GM12878 (cell line): ENCODE measurements around the gene EMX1. TPM values are rescaled to one million over a fixed set of nuclear protein-coding genes. Genes with fewer than 3 reads are reported as not detected.

Source experiments
- ATAC-seq: fragments of 200-7000 bp; cut with Tn5 transposase; 3 replicates; pipeline ENCODE4 v1.9.1; 2020; ENCODE audit warnings: mild to moderate bottlenecking, moderate library complexity
- BruUV-seq: library from RNA; stranded (reverse); fragments of 400-500 nt; replicated peaks from 2 replicates; lab custom pipeline; 2021; lab: Mats Ljungman, UMichigan
- CTCF ChIA-PET: fragments of 300-600 bp; sonication (Branson Sonifier 250); formaldehyde crosslinking; extraction: SDS; loops from one replicate; lab custom pipeline; 2021; ENCODE audit warnings: inconsistent platforms; lab: Yijun Ruan, JAX
- POLR2A ChIA-PET: fragments of 350-600 bp; formaldehyde crosslinking; extraction: SDS; loops from one replicate; lab custom pipeline; 2021; ENCODE audit warnings: inconsistent platforms; lab: Charles Lee
- RAD21 ChIA-PET: fragments of 300-600 bp; sonication (Branson Sonifier 250); formaldehyde crosslinking; loops from one replicate; lab custom pipeline; 2023; ENCODE audit warnings: antibody characterized with exemption; ENCODE audit not compliant: unreplicated experiment; lab: Charles Lee
- SMC1A ChIA-PET: fragments of 300-600 bp; sonication (Branson Sonifier 250); formaldehyde crosslinking; loops from one replicate; lab custom pipeline; 2023; ENCODE audit not compliant: unreplicated experiment, uncharacterized antibody; lab: Charles Lee
- DNase-seq: peaks from one replicate; pipeline ENCODE4 v3.0.0-alpha.2; 2011; ENCODE audit warnings: low read depth, low spot score
- FAIRE-seq: peaks from 3 replicates; lab custom pipeline; 2011; peaks lifted over from hg19 to GRCh38; lab: Jason Lieb, UNC
- H2AFZ ChIP-seq: 2 replicates; pipeline ENCODE4 v1.6.0; 2011; ENCODE audit warnings: low read depth, low read length, control low read depth; ENCODE audit not compliant: control insufficient read depth
- H3K27ac ChIP-seq: 2 replicates; pipeline ENCODE4 v1.5.1; 2011; ENCODE audit warnings: control low read depth; ENCODE audit not compliant: control insufficient read depth, insufficient read depth
- H3K27me3 ChIP-seq, 2 experiments: replicated peaks in 1 of 2; 2 replicates each; pipeline versions ENCODE4 v1.6.0 to v1.6.1; 2011; ENCODE audit warnings: low read length in 1 of 2; ENCODE audit not compliant: control insufficient read depth in 2 of 2, insufficient read depth in 2 of 2
- H3K36me3 ChIP-seq, 2 experiments: 2 replicates each; pipeline ENCODE4 v1.5.1; 2011; ENCODE audit warnings: low read length in 1 of 2; ENCODE audit not compliant: control insufficient read depth in 2 of 2, insufficient read depth in 2 of 2
- H3K4me1 ChIP-seq: 2 replicates; pipeline ENCODE4 v1.6.1; 2011; ENCODE audit warnings: mild to moderate bottlenecking, low read length, moderate library complexity, mixed read lengths; ENCODE audit not compliant: control insufficient read depth, insufficient read depth
- H3K4me2 ChIP-seq: 2 replicates; pipeline ENCODE4 v1.6.0; 2011; ENCODE audit warnings: control low read depth; ENCODE audit not compliant: control insufficient read depth, insufficient read depth
- H3K4me3 ChIP-seq: fragments of 200-600 bp; sonication (generic); 2 replicates; pipeline ENCODE4 v1.5.1; 2016
- H3K79me2 ChIP-seq: 2 replicates; pipeline ENCODE4 v1.6.0; 2011; ENCODE audit warnings: low read length; ENCODE audit not compliant: control insufficient read depth, insufficient read depth
- H3K9ac ChIP-seq: 2 replicates; pipeline ENCODE4 v1.8.0; 2011; ENCODE audit warnings: low read length, control low read depth, mixed read lengths; ENCODE audit not compliant: control insufficient read depth, insufficient read depth
- H3K9me3 ChIP-seq: replicated peaks from 3 replicates; pipeline ENCODE4 v1.5.1; 2011; ENCODE audit warnings: mild to moderate bottlenecking, low read length; ENCODE audit not compliant: control insufficient read depth, insufficient read depth
- H4K20me1 ChIP-seq: 2 replicates; pipeline ENCODE4 v1.6.0; 2011; ENCODE audit not compliant: control insufficient read depth, insufficient read depth
- BMI1 ChIP-seq: fragments of 450-650 bp; IDR thresholded peaks from 2 replicates; pipeline ENCODE4 v1.6.1; 2016; ENCODE audit warnings: mild to moderate bottlenecking, moderate library complexity, borderline replicate concordance
- EGR1 ChIP-seq, 2 experiments: IDR thresholded peaks; 1 replicate in 1 of 2; 2 replicates in 1 of 2; pipeline ENCODE4 v1.6.1; 2011 to 2012; ENCODE audit warnings: low read depth in 2 of 2, low read length in 2 of 2, borderline replicate concordance in 1 of 2, mild to moderate bottlenecking in 1 of 2, moderate library complexity in 1 of 2
- ETV6 ChIP-seq, 2 experiments: fragments of 450-650 bp in 1 of 2; IDR thresholded peaks in 1 of 2; conservative IDR thresholded peaks in 1 of 2; 2 replicates each; pipeline ENCODE4 v1.6.1; 2014; ENCODE audit warnings: antibody characterized with exemption in 1 of 2, borderline replicate concordance in 1 of 2, low read depth in 1 of 2, mild to moderate bottlenecking in 1 of 2, moderate library complexity in 1 of 2
- IRF5 ChIP-seq: fragments of 450-650 bp; IDR thresholded peaks from 2 replicates; pipeline ENCODE4 v1.6.1; 2017; ENCODE audit warnings: borderline replicate concordance
- MXI1 ChIP-seq: fragments of 150-350 bp; IDR thresholded peaks from 2 replicates; pipeline ENCODE4 v1.6.1; 2011; ENCODE audit warnings: low read depth, mild to moderate bottlenecking, inconsistent platforms, low read length, improper control_type of control experiment
- RELA ChIP-seq: fragments of 450-650 bp; IDR thresholded peaks from 2 replicates; pipeline ENCODE4 v1.8.0; 2014; ENCODE audit warnings: borderline replicate concordance; ENCODE audit not compliant: partially characterized antibody
- SMAD5 ChIP-seq: IDR thresholded peaks from 2 replicates; pipeline ENCODE4 v1.6.1; 2016; ENCODE audit warnings: antibody characterized with exemption, low read depth
- SPI1 ChIP-seq: IDR thresholded peaks from 2 replicates; pipeline ENCODE4 v1.6.1; 2011; ENCODE audit warnings: low read depth, mild to moderate bottlenecking, low read length, moderate library complexity, borderline replicate concordance; ENCODE audit not compliant: insufficient read depth
- SUPT20H ChIP-seq: IDR thresholded peaks from 2 replicates; pipeline ENCODE4 v1.6.1; 2011; ENCODE audit warnings: low read depth, mild to moderate bottlenecking, low read length, moderate library complexity, borderline replicate concordance; ENCODE audit not compliant: control insufficient read depth
- WGBS: methylation state at CpG from one replicate; pipeline ENCODE4 v1.1.6; 2016; ENCODE audit warnings: low lambda C conversion rate; ENCODE audit not compliant: insufficient replicate concordance, insufficient coverage; ENCODE audit errors: missing lambda C conversion rate; 5-methylcytosine and 5-hydroxymethylcytosine counted together
- in situ Hi-C: fragments of 300-500 bp; cut with MboI; formaldehyde crosslinking; loops from 9 replicates; pipeline ENCODE4 v1.14.3; 2018; ENCODE audit warnings: mixed read lengths
- intact Hi-C: fragments of 100-400 bp; cut with micrococcal nuclease; formaldehyde crosslinking; loops from one replicate; pipeline ENCODE4 v1.14.2; 2022; ENCODE audit not compliant: unreplicated experiment
- polyA plus RNA-seq, 11 experiments: library from polyadenylated mRNA; depleted of rRNA in 4 of 11; unstranded in 6 of 11; stranded (reverse) in 5 of 11; fragments of >200 nt; fragmentation: Nextera tagmentation in 4 of 11; fragmentation: Illumina TruSeq in 1 of 11; extraction: Ambion mirVana in 4 of 11; extraction: Trizol in 1 of 11; gene quantifications; 1 replicate in 1 of 11; 2 replicates in 10 of 11; pipeline versions ENCODE4 v1.2.1 to v1.2.3, GENCODE V29; 2011 to 2016; ENCODE audit warnings: inconsistent platforms in 2 of 11, missing spikeins in 2 of 11, low read depth in 1 of 11
- total RNA-seq, 4 experiments: library from RNA; depleted of rRNA in 3 of 4; stranded (reverse); fragments of >200 nt in 3 of 4; fragmentation: Illumina TruSeq in 1 of 4; extraction: Trizol in 1 of 4; gene quantifications; 2 replicates each; pipeline versions ENCODE4 v1.2.1 to v1.2.3, GENCODE V29; 2013 to 2021

Gene EMX1
- total and polyA plus RNA-seq, 10 of the 15 experiments (the other 5 are each of a cell fraction or from before 2014, with no cell fraction given), result 0.07 to 5.1 (median 1.2) TPM; not detected in 1

- Histone ChIP-seq H2AFZ (no peak overlapping the region), H3K4me1 (no peaks in the 10 kb centered on the region), H3K4me3 (no peak overlapping the region), H3K79me2 (no peaks in the 10 kb centered on the region), H3K27me3 (no peaks in the 10 kb centered on the region), H4K20me1 (no peaks in the 10 kb centered on the region), H3K27ac (no peak overlapping the region), H3K4me2 (no peak overlapping the region), H3K36me3 (no peaks in the 10 kb centered on the region), H3K9ac (no peak overlapping the region), H3K9me3 (no peaks in the 10 kb centered on the region)
- SMC1A ChIA-PET, result no interaction called here
- FAIRE-seq (no peak), DNase-seq (no peak), ATAC-seq (peak; percentile 61)
- BruUV-seq, result no TSS peak
- RAD21 ChIA-PET, result interaction anchor here (1.8 kb wide), 1 partner anchor 86 kb away, joined by 7 read pairs; no protein-coding TSS in a partner anchor
- WGBS, result 44% methylated on average over 3 of the region's 3 CpGs
- POLR2A ChIA-PET, result no interaction called here
- CTCF ChIA-PET, result interaction anchor here (0.9 to 13.4 kb wide), 4 partner anchors 12 to 197 kb away, joined by 4 to 437 read pairs (median 6); partner anchors contain the start of gene SPR
- in situ Hi-C loops, result no loop called here
- TF ChIP-seq ETV6 (conservative IDR thresholded peaks at IDR 0.05 in 1 of 2, IDR thresholded peaks at IDR 0.05 in 1 of 2; ENCODE audit: borderline replicate concordance in 1 of 2, low read depth in 1 of 2) (peak in 1 of 2 experiments; percentile 16; a peak in 1 of 4 replicates), SPI1 (peak; percentile 87), RELA (no peak), BMI1 (no peak), SMAD5 (no peak)
- intact Hi-C loops, result no loop called here
Measured at GRCh38 chr2:72979896-72980295, 62.6 kb downstream of the EMX1 start.

GRCh38 chr2:72980535-72981217 is 63.4 kb downstream of the EMX1 start:
- Histone ChIP-seq H3K36me3 (no peaks in the 10 kb centered on the region), H3K4me3 (no peak overlapping the region), H3K4me2 (no peak overlapping the region), H3K79me2 (no peaks in the 10 kb centered on the region), H3K9ac (no peak overlapping the region), H3K9me3 (no peaks in the 10 kb centered on the region), H4K20me1 (no peaks in the 10 kb centered on the region), H3K27ac (no peak overlapping the region), H3K4me1 (no peaks in the 10 kb centered on the region), H2AFZ (no peak overlapping the region), H3K27me3 (no peaks in the 10 kb centered on the region)
- RAD21 ChIA-PET, result no interaction called here
- ATAC-seq, result no peak
- in situ Hi-C loops (no loop called here), intact Hi-C loops (no loop called here)
- FAIRE-seq, result no peak
- no TSS peak for BruUV-seq
- SMC1A ChIA-PET, result no interaction called here
- WGBS, result 80% methylated on average over 11 of the region's 11 CpGs
- no peak for DNase-seq
- POLR2A ChIA-PET, result no interaction called here
- TF ChIP-seq EGR1 (IDR thresholded peaks at IDR 0.05; ENCODE audit: borderline replicate concordance in 1 of 2, low read depth in 2 of 2, low read length in 2 of 2) (no peak), MXI1 (no peak), IRF5 (no peak), SUPT20H (no peak)
- CTCF ChIA-PET, result interaction anchor here (0.9 to 13.4 kb wide), 4 partner anchors 11 to 196 kb away, joined by 4 to 437 read pairs (median 6); partner anchors contain the start of gene SPR
